D721Med (cell line): ENCODE data around the gene GCSH.

Experiments used
- DNase-seq: peaks from one replicate; pipeline ENCODE4 v3.0.0; 2011; ENCODE audit warnings: low spot score; ENCODE audit not compliant: insufficient read length
- FAIRE-seq: peaks from 2 replicates; lab custom pipeline; 2011; peaks lifted over from hg19 to GRCh38; lab: Jason Lieb, UNC
- CTCF ChIP-seq: IDR thresholded peaks from 2 replicates; pipeline ENCODE4 v1.5.1; 2012; ENCODE audit warnings: mild to moderate bottlenecking, control low read depth; ENCODE audit not compliant: insufficient read depth; ENCODE audit errors: missing control alignments

The GCSH gene

DNA sequence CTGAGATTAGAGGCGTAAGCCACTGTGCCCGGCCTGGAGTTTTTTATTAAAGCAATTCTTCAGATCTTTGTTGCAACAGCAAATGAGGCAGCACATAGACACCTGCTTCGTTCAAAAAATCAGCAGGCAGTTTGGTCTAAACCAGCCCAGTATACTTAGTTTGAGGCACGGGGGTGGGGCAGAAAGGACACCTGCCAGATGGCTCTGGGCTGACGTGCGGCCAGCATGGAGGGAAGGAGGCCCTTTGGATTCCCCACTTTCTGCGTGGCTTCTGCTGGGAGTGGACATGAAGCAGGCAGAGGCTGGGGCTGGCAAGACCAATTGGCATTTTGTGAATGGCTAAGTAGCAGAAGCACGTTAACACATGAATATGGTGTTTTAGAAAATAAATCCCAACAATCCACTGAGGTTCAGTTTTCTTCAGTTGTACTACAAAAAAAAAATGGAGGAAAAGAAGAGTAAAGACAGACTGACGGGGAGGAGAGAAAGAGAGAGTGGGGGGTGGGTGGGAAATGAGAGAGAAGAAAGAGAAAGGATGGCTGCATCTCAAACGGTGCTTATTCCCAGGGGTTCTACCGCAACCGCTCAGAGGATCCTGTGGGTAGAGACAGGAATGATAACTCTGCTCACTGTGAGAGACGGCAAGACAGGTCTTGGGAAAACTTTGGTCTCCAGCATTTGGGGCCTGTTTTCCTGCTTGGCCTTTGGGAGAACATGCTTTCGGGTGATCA, 35.5 kb downstream of the GCSH start:
- TF ChIP-seq CTCF, result no peak
- DNase-seq (no peak), FAIRE-seq (no peak)

DNA sequence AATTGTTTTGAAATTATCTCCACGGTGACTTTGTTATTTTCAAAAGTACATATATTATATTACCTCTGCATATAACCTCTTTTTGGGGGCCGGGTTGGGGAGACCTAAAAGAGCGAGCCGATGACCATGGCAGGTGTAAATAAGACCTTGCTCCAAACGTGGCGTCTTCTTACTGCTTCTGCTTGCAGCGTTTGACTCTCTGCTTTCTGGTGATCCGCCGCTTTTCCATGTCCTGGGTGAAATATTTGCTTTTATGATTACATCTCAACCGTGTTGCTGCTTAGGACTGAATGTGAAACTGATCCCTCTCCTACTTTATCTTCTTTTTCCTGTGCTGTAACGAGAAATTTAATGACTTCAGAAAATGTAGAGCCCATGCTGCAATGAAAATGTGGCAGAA, 42.4 kb downstream of the GCSH start:
- FAIRE-seq, result no peak
- no peak for DNase-seq
- no peak for TF ChIP-seq CTCF

DNA sequence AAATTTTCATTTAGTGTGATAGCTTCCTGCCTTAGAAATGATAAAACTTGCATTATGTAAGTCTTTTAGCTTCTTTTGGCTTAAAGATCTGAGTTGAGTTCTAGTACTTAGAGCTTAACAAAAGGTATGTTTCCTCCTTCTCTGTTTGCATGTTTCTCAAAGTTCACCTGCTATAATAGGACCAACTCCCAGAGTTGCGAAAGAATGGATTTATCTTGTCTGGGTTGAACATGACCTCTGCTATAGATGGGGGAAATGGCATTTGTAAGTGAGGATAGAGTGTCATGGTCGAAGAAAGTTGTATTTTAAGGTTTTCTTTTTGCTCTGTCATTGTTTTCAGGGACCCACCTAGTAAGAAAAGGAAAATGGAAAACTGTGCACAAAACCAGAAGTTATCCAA, 53.4 kb downstream of the GCSH start:
- TF ChIP-seq CTCF, result no peak
- FAIRE-seq (no peak), DNase-seq (no peak)

DNA sequence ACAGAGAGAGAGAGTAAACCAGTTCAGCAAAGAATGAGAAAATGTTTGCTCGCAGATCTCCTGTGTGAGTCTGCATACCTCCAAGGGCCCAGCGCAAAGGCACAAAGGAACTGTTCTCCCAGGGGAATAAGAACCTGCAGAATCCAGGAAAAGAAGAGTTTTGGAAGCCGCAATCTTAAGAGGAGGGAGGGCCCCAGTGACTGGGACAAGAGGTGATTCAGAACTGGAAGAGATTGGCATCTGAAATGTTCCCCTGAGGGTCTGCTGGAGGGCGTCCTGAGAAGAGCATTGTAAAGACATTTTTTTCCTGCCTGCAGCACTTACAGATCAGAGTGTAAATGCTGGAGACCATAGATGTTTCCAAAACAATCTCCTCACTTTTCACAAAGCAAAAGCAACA, 54.5 kb downstream of the GCSH start:
- no peak for TF ChIP-seq CTCF
- FAIRE-seq (no peak), DNase-seq (no peak)

DNA sequence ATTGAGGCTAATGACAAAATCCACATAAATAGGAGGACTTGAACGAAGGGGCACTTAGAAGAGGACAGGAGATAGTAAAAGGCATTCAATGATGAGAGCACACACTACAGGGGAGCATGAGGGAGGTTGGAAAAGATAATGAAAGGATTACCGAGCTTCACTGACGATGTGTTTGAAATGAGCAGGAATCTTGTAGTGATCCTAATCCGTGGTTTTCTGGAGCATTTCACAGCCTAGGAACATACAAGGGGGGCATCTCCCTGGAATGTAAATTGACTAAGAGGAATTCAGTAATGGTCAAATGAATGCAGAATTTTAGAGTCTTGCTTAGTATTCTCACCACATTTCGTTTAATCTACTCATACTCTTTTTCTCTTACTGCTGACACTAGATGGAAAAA, 55.4 kb downstream of the GCSH start:
- FAIRE-seq, result no peak
- no peak for TF ChIP-seq CTCF

GRCh38 chr16:81040131-81040530, 56.1 kb downstream of the GCSH start:
- FAIRE-seq (no peak), DNase-seq (no peak)
- TF ChIP-seq CTCF, result no peak

More for the DNA sequence above, 55.4 kb downstream of the GCSH start:
- DNase-seq, result no peak

GRCh38 chr16:81036751-81037350, 59.3 kb downstream of the GCSH start:
- FAIRE-seq (no peak), DNase-seq (no peak)
- TF ChIP-seq CTCF, result no peak
